ENCODE measurements around the gene SLC44A3. TPM values are rescaled to one million over a fixed set of nuclear protein-coding genes. Genes with fewer than 3 reads are reported as not detected.

Gene SLC44A3
- total and polyA plus RNA-seq, 2 of the 8 experiments (the other 6 are each of a cell fraction or from before 2014, with no cell fraction given): 4.2 to 5.0 TPM

- TF ChIP-seq TEAD4 (IDR thresholded peaks at IDR 0.05; ENCODE audit: low read depth, low read length) (no peak), NANOG (IDR thresholded peaks at IDR 0.05; ENCODE audit: insufficient read depth, low read depth, low read length, poor library complexity, severe bottlenecking) (no peak), HDAC2 (IDR thresholded peaks at IDR 0.05; ENCODE audit: borderline replicate concordance in 1 of 2, low read depth in 2 of 2, low read length in 2 of 2) (no peak)
- Histone ChIP-seq H2BK15ac (ENCODE audit: low read length) (no peak overlapping the region), H2BK120ac (replicated peaks; ENCODE audit: low read depth, low read length) (no peak overlapping the region), H2BK20ac (ENCODE audit: low read length) (no peak overlapping the region), H4K5ac (ENCODE audit: insufficient read length, low read depth, low read length) (no peak overlapping the region), H3K27ac (ENCODE audit: low read depth, low read length) (no peak overlapping the region), H2BK5ac (ENCODE audit: low read depth, low read length) (no peak overlapping the region), H4K91ac (replicated peaks; ENCODE audit: insufficient read length, low read length) (no peak overlapping the region), H3K4me1 (replicated peaks in 1 of 4; ENCODE audit: control insufficient read depth in 3 of 4, insufficient read depth in 4 of 4, low read length in 3 of 4) (peaks cover 2 to 12% (median 5%) of the 10 kb centered on the region in 4 experiments; a peak in 6 of 7 replicates), H3K56ac (replicated peaks; ENCODE audit: insufficient read length, low read depth, low read length) (no peak overlapping the region), H2BK12ac (ENCODE audit: low read depth, low read length) (no peak overlapping the region), H3K18ac (ENCODE audit: extremely low read depth, low read length) (no peak overlapping the region), H3K9ac (replicated peaks in 1 of 4; ENCODE audit: extremely low read depth in 1 of 4, low read depth in 3 of 4, low read length in 3 of 4) (no peak overlapping the region), H3K23ac (ENCODE audit: insufficient read length) (no peak overlapping the region), H3K4ac (replicated peaks; ENCODE audit: insufficient read length, low read depth, low read length) (no peak overlapping the region), H3K23me2 (ENCODE audit: low read depth, low read length) (no peaks in the 10 kb centered on the region; the same call in 1 of the 2 replicates), H2AFZ (ENCODE audit: low read length) (no peak overlapping the region), H3K36me3 (ENCODE audit: control insufficient read depth in 2 of 4, insufficient read depth in 4 of 4, low read length in 3 of 4) (peaks cover 0 to 12% (median 0%) of the 10 kb centered on the region in 4 experiments; a peak in 2 of 8 replicates), H3K9me3 (ENCODE audit: insufficient read depth in 2 of 2, low read depth in 1 of 2, low read length in 1 of 2) (no peaks in the 10 kb centered on the region), H3K4me3 (ENCODE audit: extremely low read depth in 1 of 4, insufficient read depth in 2 of 4, low read depth in 3 of 4, low read length in 4 of 4) (no peak overlapping the region), H3K14ac (ENCODE audit: insufficient read length) (no peak overlapping the region), H4K20me1 (replicated peaks in 1 of 2; ENCODE audit: control insufficient read depth in 1 of 2, insufficient read depth in 2 of 2, low read length in 2 of 2) (peaks cover 46 to 53% of the 10 kb centered on the region in 2 experiments), H4K8ac (ENCODE audit: extremely low read depth, insufficient read depth, low read length) (no peak overlapping the region), H2AK5ac (ENCODE audit: low read depth, low read length) (no peak overlapping the region), H3K79me2 (ENCODE audit: control insufficient read depth in 1 of 2, insufficient read depth in 2 of 2, low read length in 2 of 2) (peaks cover 79 to 100% of the 10 kb centered on the region in 2 experiments), H3K4me2 (ENCODE audit: insufficient read depth in 1 of 2, low read depth in 2 of 2, low read length in 2 of 2) (no peak overlapping the region), H3K79me1 (ENCODE audit: low read depth, low read length) (peaks cover 8% of the 10 kb centered on the region), H3K27me3 (replicated peaks in 1 of 4; ENCODE audit: control insufficient read depth in 3 of 4, extremely low read depth in 1 of 4, insufficient read depth in 3 of 4, low read length in 3 of 4) (no peaks in the 10 kb centered on the region)
- DNase-seq (ENCODE audit: low read depth in 1 of 2, low spot score in 2 of 2): no peak
- CTCF ChIA-PET (ENCODE audit: partially characterized antibody): interaction anchor here (0.6 to 3.2 kb wide), 5 partner anchors 9 to 124 kb away, joined by 3 to 12 read pairs (median 11); no protein-coding TSS in a partner anchor
- FAIRE-seq: no peak
- POLR2A ChIA-PET (ENCODE audit: partially characterized antibody): interaction anchor here (0.7 to 2.2 kb wide), 3 partner anchors 9 to 27 kb away, joined by 4 to 7 read pairs (median 5); no protein-coding TSS in a partner anchor
- 93% methylated on average over 4 of the region's 4 CpGs; no CpG with 5 or more reads in 1 of the 2 experiments for WGBS, 2 experiments (ENCODE audit: extremely low coverage in 1 of 2, insufficient coverage in 1 of 2, insufficient read length in 1 of 2, insufficient replicate concordance in 2 of 2, low coverage in 1 of 2, low lambda C conversion rate in 2 of 2, missing lambda C conversion rate in 1 of 2)
These were observed 99.3 kb downstream of the SLC44A3 start for GRCh38 chr1:94919241-94920030.

Data from H1 (cell line).